ENCODE data around the gene BCS1L.

DNA sequence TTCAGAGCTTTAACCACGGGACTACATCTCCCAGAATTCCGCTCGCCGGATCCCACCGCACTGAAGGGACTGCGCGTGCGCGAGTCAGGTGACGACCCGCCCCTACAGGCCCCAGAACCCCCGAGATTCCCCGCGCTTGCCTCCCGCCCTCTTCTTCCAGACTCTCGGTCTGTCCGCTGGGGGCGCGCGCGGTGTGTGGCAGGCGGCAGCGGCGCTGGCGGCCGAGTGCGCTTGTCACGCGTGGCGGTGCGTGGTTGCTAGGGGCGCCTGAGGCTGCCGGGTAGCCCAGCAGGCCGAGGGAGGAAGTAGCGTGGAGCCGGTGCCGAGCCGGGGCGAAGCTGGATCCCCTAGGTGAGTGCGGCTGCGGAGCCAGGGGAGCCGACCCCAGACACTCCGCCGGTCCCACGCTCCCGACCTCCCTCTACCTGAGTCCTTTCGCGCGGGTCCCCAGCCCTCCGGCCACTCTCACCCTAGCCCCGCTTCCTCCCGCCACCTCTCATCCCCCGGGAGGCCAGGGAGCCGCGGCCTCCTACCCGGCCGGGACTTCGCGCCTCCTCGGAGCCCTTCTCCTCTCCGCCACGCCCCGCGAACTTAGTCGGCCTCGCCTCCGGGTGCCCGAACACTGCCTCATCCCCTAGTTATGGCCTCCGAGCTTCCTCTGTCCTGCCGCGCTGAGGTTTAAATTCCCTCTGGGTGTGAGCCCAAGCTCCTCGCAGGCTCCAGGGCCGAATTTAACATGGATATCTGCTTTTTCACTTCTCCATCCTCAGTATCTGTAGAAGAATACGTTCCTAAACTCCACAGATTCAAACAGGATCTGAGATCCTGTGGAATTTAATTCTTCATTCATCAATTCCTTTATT lies 51.4 kb downstream of the BCS1L start, which contains the start of gene TTLL4:
- TF ChIP-seq, protein P1, sequence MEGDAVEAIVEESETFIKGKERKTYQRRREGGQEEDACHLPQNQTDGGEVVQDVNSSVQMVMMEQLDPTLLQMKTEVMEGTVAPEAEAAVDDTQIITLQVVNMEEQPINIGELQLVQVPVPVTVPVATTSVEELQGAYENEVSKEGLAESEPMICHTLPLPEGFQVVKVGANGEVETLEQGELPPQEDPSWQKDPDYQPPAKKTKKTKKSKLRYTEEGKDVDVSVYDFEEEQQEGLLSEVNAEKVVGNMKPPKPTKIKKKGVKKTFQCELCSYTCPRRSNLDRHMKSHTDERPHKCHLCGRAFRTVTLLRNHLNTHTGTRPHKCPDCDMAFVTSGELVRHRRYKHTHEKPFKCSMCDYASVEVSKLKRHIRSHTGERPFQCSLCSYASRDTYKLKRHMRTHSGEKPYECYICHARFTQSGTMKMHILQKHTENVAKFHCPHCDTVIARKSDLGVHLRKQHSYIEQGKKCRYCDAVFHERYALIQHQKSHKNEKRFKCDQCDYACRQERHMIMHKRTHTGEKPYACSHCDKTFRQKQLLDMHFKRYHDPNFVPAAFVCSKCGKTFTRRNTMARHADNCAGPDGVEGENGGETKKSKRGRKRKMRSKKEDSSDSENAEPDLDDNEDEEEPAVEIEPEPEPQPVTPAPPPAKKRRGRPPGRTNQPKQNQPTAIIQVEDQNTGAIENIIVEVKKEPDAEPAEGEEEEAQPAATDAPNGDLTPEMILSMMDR (IDR thresholded peaks at IDR 0.05; ENCODE audit: insufficient read depth, low read length) = peak; percentile 30
- peak; percentile 81 for TF ChIP-seq POLR2AphosphoS5 (IDR thresholded peaks at IDR 0.05; ENCODE audit: low read depth)
- no peak for TF ChIP-seq GABPA (IDR thresholded peaks at IDR 0.05; ENCODE audit: low read depth)
- peak; percentile 41; the same call in 1 of the 2 replicates for TF ChIP-seq SPI1 (IDR thresholded peaks at IDR 0.05; ENCODE audit: borderline replicate concordance, low read depth)

All from HL-60 (cell line).